Non-pigmented ciliary epithelial cell (primary cell): Measurements from ENCODE around the gene PDE4D.
"Not testable (repeated sequence)": the region's sequence is repeated elsewhere in the genome, so short reads cannot be mapped to it uniquely, and the experiment has no call there.

Source experiments
- DNase-seq: peaks from one replicate; pipeline ENCODE4 v3.0.0-alpha.2; 2010; ENCODE audit warnings: low read depth

Gene PDE4D

DNA sequence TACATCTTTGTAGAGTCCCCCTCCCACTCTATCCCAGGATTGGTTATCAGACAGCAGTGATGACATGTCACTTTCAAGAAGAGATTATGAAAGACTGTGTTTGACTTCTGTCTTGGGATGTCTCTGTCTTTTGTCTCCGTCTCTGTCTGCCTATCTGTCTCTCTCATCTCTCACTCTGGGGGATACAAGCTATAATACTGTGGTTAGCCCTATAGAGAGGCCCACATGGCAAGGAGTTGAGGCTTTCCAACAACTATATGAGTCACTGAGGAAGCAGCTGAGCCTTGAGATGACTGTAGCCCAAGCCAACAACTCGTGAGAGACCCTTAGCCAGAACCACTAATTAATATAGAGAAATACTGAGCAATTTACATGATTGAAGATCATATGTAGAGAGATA, 284.8 kb downstream of the PDE4D start:
- no peak for DNase-seq

- DNase-seq = no peak
Measured at GRCh38 chr5:59607138-59607765, 286.3 kb downstream of the PDE4D start.

DNA sequence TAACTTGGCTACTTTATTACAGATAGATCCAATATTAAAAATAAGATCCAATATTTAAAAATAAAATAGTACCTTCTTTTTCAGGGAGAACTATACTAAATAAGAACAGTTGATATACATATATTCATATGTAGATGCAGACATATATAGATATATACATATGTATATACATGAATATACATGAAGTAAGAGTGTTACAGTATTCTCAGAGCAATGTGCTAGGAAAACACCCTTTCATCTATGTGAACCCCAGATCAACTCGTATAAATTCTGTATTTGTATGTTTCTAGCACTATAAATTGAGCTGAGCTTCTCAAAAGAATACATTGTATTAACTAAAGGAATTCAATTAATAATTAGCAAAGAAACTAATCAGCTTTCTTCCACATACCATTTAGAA, 287.6 kb downstream of the PDE4D start:
- no peak for DNase-seq

DNA sequence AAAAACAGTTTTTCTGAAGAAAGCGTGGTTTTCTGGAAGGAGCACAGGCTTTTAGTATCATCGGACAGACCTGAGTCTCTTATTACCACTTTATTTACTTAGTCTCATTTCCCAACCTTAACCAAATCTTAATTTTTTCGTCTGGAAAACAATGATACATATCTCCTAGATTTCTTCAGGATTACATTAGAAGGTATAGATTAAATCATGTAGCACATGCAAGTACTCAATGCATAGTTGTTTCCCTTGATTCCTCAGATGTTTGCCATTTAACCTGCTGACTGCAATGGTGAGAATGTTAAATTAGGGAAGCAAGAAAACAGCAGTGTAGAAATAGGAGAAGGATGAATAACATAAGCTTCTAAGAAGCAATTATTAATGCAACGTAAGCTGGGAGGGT, 289.4 kb downstream of the PDE4D start:
- no peak for DNase-seq

GRCh38 chr5:59600998-59601397, 292.5 kb downstream of the PDE4D start:
- no peak for DNase-seq

DNA sequence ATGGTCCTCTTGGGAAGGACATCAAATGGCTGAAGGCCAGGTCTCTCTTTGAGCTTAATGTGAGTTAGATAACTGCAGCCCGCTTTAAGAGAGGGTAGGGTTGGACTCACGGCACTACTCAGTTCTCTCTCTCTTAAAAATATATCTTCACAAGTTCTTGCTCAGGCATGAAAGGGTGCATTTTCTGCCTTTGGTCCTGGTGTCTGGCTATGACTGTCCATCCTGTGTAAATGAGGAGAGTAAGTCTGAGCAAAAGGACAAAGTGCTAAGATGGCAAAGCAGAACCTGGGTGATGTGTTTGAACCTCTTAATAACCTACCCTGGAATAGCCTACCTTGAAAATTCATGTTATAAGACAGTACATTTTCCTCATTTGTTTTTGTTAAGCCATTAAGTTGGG, 293.4 kb downstream of the PDE4D start:
- no peak for DNase-seq

DNA sequence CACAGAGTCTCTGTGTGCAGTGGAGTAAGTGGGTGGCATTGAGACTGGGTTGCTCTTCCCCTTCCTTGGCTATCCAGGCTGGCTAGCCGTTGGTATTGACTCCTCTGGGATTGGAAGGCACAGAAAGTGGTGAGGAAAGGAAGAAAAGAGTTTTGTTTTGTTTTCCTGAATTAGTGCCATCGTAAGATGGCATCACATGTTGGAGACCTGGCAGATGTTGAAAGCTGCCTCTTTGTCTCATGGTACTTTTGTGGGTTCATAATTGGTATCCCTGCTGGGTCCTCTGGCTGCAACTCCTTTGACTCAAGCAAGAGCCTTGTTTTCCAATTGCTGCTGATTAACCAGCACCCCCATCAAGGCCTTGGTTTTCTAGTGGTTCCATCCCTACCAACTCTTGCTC, 293.8 kb downstream of the PDE4D start:
- DNase-seq = no peak

DNA sequence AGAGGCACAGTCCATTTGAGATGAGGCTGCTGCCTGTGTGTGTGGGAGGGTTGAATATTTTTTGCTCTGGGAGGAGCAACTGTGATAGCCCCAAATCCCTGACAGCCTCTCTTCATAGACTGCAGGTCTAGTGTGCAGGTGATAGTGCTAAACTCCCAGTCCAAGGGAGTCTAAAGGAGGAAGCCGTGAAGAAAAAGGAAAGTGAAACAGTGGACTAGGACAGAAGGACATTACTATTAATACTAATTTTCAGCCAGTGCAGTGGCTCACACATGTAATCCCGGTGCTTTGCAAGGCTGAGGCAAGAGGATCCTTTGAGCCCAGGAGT, 295.0 kb downstream of the PDE4D start:
- no peak for DNase-seq

- no peak for DNase-seq
Measured at GRCh38 chr5:59597690-59598546, 295.6 kb downstream of the PDE4D start.

DNA sequence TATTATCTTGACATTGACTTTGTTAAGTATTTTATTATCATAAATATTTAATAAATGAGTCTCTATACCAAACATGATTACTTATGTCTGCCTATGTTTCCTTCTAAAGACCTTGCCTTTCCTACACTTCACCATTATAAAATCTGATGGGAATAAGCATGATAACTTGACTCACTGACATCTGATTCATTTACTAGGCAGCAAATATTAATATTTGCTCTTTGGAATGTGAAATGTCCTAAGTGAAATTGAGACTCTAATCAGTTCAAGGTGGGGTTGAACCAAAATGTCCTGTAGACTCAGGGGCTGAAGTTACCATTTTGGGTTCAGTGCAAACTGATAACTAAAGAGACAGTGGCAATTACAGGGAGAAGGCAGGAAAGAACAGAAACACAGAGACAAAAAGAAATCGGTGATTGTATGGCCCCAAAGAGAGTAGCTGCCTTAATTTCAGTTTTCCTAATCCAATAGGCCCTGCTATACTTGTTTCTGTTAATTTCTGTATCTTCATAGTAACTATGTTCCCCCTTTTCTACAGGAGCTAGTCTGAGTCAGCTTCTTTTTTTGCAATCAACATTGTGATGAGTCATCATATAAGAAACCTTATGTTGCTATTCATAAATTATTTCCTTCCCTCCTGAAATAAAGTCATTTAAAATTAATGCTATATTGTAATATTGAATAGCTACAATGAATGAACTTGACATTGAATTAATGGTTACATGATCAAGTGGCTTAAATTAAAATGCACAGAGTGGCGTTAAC, 296.8 kb downstream of the PDE4D start:
- DNase-seq = no peak

DNA sequence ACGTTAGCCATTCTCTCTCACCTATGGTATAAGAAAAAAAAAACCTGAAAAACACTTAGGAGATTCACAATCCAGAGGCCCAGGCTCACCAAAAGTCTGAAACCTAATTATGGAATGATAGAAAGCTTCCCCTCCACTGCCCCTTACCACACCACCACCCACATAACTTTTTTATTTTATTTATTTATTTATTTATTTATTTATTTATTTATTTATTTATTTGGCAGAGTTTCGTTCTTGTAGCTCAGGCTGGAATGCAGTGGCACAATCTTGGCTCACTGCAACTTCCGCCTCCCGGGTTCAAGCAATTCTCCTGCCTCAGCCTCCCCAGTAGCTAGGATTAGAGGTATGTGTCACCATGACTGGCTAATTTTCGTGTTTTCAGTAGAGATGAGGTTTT, 299.4 kb downstream of the PDE4D start:
- not testable (repeated sequence) for DNase-seq

DNA sequence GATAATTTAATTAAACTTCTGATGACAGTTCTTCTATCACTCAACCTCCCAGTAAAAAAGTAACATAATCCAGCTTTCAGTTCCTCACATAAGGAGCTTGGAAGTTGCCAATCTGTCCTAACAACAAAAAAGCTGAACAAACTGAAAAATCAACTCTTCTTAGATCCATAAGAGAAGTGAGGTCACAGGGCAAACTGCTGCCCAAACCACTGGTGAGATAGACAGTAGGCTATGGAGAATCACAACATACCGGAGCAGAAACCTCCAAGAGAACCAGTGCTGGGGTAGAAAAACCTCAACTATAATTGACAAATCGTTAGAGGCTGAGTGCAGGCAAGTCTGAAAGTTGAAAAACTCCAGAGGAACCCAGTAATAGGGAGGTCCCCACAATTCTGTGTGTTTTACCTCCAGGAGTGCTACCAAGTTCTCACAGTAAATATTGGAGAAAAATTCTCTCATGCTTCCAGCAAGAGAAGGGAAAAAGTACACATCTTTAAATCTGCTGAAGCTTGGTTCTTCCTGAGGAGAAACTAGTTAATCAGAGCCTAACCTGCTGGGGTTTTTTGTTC, 300.0 kb downstream of the PDE4D start:
- DNase-seq = no peak

- DNase-seq = peak; percentile 45
Measured at GRCh38 chr5:59592101-59592500, 301.4 kb downstream of the PDE4D start.

DNA sequence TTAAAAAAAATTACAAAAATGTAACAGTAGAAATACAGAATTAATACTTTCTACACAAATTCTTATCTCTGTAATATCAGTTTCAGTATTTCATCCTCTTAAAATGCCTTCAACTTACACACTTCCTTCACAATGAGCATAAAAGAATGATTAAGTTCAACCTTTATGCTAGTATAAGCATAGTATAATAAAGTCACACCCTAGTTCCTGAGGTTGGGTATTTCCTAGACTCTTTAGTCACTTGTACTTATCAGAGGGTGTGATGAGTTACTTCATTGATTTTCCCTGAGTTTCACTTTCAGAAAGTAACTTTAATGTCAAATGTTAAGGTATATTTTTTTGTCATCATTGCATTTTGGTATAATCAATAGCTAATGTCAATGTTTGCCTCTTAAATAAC, 302.4 kb downstream of the PDE4D start:
- no peak for DNase-seq

GRCh38 chr5:59588922-59589321, 304.6 kb downstream of the PDE4D start:
- no peak for DNase-seq

GRCh38 chr5:59587489-59588337, 305.8 kb downstream of the PDE4D start:
- DNase-seq = peak; percentile 36

DNA sequence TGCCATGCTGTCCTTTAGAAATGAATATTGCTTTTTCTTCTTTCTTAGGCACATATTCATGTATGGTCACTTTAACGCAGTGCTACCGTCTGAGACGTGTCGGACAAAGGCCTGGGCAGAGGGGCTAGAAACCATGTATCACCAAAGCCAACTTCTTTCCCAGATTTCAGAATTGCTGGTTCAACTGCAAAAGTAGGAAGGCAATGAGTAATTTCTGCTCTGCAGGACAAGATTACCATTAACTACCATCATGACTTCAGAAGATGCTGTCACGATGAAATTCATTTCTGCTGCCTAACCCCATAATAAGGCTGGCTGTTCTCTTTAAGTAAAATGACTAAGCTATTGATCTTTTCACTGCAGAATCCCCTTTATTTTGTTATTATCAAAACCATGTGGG, 306.7 kb downstream of the PDE4D start:
- DNase-seq = no peak

GRCh38 chr5:59584858-59585846, 308.4 kb downstream of the PDE4D start:
- DNase-seq = no peak

GRCh38 chr5:59583810-59584562, 309.5 kb downstream of the PDE4D start:
- no peak for DNase-seq
